Measurements from ENCODE around the gene FAM200C.

FAM200C gene

DNA sequence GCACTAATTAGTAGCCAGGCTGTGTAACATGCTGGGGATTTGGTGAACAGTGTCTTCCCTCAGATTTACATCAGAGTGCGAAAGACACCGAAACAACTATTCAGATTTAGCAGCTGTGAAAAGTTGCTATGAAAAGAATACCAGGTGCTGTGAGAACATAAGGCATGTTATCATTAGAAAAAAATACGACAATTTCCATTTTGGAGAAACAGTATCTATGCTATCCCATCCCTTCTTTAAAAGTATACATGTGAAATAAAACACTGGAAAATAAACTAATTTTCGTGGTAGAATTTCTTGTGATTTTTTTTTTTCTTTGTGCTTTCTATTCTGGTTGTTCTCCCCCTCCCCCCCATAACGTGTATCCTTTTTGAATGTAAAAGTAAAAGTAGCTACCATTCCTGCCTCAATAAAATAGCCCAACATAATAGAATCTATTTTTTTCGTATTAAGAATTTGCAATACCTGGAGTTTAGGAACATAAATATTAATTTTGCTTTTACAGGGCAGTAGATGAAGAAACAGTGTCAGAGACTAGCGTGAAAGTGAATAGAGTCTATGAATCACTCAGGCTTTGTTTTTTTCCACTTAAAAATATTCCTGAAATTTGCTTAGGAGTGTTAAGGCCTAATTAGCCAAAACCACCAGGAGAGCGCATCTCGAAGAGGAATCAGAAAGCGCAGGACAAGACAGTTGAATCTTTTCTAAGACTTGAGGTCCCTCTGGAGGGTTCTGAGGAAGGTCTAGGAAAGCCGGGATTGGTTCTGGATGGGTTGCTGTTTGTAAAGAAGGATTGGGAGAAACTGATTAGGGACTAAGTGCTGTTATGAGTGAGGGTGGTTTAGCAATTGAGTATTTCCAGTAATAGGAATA is 19.8 kb upstream of the FAM200C start:
- no peak for DNase-seq (ENCODE audit: low read depth, low spot score)

DNA sequence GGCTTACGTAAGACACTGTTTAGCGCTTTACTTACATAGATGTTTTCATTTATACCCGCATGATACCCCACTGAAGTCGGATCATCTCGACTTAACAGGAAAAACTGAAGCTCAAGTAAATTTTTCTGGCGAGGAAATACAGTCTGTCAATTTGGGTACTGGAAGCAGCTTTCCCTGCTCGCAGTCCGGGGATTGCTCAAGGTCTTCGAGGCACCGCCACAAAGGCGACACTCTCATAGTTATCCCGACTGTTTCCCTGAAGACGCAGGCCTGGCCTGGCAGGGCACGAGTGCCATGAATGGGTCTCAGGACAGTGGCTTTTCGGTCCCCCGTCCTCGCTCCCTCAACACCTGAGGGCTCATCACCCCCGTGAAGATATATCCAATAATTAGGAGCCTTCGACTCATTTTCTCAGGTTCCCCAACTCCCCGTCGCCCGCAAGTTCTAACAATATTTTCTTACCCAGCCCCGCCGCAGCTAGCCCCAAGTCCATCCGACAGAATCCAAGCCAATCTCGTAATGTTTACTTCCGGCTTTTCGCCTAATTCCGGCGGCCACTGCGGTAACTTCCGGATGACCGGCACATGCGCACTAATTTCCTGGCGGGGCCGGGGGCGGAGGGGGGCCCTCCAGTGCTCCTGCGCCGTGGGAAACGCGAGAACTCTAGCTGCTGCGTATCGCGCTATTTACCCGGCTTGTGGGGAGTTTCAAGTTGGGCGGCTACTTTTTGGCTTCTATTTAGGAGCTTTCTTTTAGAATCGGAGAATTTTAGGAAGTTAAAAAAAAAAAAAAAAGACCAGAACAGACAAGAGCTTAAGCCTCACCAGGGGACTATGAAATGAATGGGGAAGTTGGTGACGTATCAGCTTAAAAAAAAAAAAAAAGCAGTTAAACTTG is 19.0 kb upstream of the FAM200C start, which contains the start of gene SLU7:
TSS of gene SLU7 (minus strand) at position 521 of the 897 bp plus-strand sequence. CDS start 3,787 bp downstream, outside the sequence.
- DNase-seq (ENCODE audit: low read depth, low spot score) = peak; percentile 97

DNA sequence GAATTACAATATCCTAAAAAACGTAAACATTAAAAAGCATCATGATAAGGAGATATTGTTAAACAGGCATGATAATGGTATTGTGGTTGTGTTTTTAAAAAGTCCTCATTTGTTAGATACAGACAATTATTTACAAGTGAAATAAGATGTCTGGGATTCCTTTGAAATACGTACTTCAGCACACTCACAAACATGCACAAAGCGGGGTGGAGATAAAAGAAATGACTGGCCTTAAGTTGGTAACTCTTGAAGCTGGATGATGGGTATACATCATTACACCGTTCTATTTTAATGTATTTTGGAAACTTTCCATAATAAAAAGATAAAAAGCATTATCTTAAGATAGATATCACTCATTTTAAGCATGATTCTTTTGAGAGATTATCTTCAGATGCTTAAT is 1.0 kb downstream of the FAM200C start:
- no peak for DNase-seq (ENCODE audit: low read depth, low spot score)

DNA sequence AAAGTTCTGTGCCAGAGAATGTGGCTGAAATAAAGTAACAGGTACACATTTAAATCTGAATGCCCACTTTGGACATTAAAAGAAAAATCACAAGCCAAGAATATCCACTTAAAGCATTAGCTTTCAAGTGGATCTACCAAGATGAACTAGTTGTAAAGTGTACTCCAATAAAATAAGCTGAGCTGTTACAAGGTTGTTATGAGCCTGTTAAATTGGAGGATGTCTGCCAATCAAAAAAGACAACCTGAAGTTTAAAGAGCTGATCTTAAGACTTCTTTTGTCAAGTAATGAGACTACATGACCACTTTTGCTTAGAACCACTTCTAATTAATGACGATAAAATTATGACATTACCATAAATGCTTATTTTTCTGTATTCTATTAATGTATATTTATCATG is 2.4 kb downstream of the FAM200C start:
- DNase-seq (ENCODE audit: low read depth, low spot score) = no peak

DNA sequence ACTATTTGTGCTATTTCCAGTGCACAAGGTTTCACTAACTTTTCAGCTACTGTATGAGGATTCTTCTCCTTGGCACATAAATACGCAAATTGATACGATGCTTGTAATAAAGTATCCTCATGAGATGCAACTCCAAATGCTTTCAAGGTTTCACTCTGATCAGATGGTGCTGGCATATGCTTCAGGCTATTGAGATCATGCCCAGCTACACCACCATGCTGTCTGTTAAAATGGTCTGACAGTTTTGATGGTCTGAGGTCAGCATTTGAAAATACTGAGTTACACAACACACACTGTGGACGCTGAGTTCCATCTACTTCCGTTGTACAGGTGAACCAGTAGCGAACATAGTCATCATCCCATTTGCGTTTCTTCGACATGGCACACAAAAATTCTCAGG is 4.7 kb downstream of the FAM200C start:
- no peak for DNase-seq (ENCODE audit: low read depth, low spot score)

DNA sequence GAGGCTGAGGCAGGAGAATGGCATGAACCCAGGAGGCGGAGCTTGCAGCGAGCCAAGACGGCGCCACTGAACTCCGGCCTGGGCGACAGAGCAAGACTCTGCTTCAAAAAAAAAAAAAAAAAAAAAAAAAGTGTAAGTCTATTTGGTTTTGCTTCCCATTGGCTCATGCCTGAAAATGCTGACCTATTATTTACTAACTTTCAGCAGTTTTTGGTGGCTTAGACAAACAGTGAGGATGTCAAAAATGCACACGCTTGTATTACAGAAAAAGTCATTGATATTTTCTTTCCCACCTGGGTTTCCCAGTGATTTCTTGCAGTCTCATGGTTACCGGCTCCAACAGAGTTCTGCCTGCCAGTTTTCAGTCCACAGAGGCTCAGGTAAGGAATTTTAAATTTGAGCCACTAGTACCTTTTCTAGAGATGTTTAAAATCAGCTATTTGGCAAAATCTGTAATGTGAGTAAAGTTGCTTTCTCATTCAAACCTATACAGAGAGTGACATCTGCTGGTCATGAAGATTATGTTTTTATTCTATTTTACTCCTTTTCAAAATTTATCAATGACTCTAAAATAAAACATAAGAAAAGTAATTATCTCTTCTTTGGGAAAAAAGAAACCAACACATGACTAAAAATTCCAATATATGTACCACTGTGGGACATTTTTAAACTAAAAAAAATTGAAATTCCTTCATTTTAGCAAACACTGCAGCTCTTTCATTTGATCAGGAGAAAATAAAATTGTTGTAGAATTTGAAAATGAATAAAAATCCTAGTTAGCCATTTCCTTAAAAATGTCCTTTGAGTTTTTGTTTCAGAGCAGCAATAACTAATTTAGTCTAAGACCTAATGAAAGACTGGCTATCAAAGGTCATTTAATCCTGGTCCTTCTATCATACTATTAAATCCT is 8.8 kb downstream of the FAM200C start:
- no peak for DNase-seq (ENCODE audit: low read depth, low spot score)

DNA sequence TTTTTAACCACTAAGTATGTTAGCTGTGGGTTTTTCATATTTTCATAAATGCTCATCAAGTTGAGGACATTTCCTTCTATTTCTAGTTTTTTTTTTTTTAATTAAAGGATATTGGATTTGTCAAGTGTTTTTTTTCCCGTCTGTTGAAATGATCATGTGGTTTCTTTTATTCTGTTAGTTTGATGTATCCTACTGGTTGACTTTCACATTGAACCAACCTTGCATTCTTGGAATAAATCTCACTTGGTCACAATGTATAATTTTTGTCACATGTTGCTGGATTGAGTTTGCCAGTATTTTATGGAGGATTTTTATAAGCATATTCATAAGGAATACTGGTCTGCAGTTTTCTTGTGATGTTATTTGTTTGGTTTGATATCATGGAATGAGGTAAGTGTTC is 12.4 kb downstream of the FAM200C start:
- DNase-seq (ENCODE audit: low read depth, low spot score) = no peak

DNA sequence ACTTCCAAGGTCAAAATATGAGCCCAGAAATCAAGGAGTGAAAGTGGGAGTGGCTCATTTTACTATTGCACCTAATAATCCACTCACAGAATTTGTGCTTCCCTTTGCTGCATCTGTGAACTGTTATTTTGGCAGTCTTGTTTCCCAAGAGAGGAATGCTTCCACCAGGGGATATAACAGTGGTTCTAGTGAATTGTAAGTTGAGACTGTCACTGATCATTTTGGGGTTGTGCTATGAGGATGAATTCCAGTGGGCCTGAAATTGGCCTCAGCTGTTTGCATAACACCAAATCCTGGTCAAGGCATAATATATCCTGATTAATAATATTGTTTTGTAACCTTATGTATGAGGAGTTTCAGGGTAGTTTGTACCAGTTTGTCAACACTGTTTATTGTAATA is 14.4 kb downstream of the FAM200C start:
- DNase-seq (ENCODE audit: low read depth, low spot score) = no peak

DNA sequence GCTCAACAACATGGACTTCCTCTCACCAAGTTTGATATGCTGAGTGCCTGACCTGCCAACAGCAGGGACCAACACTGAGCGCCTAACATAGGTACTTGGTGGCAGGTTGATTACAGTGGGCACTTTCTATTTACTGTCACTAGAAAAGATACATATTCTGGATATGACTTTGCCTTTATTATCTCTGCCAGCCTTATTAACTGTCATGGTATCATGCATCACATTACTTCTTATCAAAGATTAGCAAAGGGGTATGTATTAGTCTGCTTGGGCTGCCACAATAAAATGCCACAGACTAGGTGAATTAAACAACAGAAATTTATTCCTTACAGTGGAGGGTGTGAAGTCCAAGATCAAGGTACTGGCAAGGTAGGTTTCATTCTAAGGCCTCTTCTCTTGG is 15.2 kb downstream of the FAM200C start:
- no peak for DNase-seq (ENCODE audit: low read depth, low spot score)

DNA sequence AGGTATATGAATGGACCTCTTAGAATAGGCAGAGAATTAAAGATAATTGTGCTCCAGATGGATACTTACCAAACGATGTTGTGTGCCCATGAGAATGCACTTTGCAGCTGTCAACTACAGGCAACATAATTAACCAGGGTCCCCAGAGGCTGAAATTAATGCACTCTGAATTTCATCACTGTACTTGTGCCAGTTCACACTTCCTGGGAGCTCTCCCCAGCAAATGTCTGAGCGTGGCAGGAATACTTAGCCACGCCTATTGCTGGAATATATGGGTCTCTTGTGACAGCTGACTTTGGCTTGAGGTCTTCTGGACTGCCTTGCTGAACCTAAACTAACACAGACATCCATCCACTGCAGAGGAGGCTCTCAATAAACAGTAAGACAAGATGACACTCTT is 17.5 kb downstream of the FAM200C start:
- DNase-seq (ENCODE audit: low read depth, low spot score) = no peak

DNA sequence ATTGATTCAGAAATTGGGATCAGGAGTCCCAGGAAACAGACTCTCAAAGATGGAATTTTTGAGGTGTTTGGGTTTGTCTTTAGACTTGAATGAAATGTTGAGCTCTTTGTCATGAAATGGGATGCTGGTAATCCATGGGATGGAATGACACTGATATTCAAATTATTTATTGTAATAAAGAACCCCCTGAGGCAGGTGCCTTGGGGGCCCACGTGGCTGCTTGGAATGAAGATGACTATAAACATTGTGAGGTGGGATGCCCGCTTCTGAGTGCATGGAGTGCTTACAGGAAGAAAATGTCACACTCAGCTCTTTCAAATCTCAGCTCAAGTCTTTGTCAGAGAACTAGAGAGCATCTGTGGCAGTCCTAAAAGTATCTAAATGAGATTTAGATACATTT is 19.8 kb downstream of the FAM200C start:
- DNase-seq (ENCODE audit: low read depth, low spot score) = no peak

DNA sequence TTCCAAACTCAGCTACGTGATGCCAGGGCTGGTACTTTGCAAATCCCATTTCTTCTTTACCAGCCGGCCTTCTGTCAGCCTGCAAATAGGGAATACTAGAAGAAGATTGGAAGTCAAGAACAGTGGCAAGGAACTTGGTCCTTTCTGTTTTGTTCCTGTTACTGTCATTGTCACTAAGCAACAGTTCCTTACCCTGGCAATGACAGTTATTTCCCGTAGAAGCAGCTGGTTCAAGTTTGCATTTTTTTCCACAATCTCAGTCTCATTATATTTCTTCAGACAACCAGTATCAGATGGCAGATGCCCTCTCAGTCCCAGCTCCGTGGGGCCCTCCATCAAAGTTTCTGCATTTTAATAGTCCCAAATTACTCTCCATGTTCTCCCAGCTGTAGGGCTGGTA is 20.3 kb downstream of the FAM200C start:
- no peak for DNase-seq (ENCODE audit: low read depth, low spot score)

DNA sequence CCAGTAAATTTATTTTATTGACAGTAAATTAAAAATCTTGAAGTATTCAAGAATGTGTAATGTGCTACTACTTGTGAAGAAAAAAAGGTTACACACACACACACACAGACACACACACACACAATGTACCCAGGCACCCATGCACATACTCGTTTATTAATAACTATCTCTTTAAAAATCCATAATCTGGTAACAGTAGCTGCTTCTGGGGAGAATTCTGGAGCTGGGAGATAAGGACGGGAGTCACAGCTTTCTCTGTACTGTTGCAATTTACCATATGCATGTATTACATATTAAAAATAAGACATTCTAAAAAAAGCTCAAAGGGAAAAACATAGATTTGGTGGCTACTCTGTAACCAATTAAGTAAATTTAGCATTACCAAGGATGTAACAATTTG is 21.5 kb downstream of the FAM200C start:
- no peak for DNase-seq (ENCODE audit: low read depth, low spot score)

DNA sequence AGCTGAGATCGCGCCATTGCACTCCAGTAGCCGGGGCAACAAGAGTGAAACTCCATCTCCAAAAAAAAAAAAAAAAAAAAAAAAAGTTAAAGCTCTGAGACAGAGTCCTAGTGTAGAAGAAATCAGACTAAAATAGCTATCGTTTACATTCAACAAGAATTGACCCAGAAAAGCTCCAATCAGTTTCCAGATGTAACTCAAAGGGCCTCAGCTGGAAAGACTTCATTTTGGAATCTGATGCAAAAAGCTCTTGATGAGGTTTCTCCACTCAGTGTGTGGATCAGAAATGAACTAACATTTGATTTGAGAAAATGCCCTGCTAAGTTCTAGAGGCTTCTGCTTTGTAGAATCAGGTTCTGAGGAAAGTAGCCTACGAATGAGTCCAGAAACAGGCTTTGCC is 22.2 kb downstream of the FAM200C start:
- DNase-seq (ENCODE audit: low read depth, low spot score) = no peak

DNA sequence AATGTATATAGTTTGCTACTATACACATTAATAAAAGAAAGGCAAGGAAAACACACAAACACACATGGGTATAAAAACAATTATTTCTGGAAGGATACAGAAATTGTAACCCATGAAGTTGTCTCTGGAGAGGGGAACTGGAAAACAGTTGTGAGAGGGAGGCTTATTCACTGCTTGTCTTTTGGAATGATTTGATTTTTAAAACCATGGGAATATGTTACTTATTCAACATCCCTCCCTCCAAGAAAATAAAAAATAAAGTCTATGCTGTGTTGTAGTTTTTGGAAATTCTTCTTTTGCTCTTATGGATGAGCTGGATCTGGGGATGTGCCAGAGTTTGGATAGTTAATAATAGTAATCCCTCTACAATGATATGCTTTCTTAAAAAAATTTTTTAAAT is 23.4 kb downstream of the FAM200C start:
- no peak for DNase-seq (ENCODE audit: low read depth, low spot score)

DNA sequence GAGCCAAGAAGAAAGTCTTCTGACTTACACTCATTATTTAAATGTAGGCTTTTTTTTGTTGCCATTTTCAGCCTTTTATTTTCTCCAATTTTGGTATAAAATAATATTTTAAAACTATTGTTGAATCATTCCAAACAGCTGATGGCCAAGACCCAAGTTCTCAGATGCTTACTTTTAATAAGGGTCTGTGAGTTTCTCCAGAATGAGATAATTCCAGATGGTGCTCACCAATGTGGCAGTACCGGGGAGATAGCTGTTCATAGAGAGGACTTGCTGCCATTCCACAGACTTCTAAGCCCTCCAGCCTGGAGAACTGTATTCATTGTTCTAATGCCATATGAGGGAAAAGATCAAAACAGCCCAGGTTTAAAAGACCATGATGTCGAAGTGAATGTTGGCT is 24.2 kb downstream of the FAM200C start:
- DNase-seq (ENCODE audit: low read depth, low spot score) = no peak

DNA sequence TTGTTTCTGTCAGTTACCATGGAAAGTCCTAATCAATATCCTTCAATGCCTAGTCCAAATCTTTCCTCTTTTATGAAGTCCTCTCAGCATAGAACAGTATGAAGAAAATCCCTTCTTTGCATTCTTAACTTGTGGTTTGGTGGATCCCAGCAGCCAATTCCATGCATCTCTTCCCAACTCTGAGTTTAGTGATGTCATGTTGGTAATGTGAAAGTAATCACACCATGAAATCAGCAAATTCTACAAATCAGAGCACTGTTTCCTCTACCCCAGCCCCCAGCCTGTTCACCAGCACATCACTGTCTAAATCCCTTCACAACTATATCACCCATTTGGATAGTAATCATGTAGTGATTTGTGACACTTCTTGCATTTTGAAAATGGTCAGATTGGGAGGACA is 24.7 kb downstream of the FAM200C start:
- DNase-seq (ENCODE audit: low read depth, low spot score) = no peak

DNA sequence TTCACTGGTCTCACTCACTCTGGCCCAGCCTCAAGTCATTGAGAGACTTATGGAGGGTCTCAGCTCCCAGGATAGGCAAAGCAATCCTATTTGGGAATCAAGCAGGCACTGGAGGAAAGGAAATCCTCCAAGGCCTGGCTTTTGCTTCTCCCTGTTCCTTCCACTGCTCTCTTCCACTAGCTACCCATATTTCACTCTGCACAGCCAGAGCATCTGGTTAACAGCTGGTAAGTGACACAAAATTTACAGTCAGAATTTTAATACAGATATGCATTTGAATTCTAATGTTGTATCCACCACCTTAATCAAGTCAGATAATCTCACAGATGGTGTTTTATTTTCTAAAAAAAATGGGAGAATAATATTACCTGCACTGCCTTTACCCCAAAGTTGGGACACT is 28.6 kb downstream of the FAM200C start:
- DNase-seq (ENCODE audit: low read depth, low spot score) = no peak

DNA sequence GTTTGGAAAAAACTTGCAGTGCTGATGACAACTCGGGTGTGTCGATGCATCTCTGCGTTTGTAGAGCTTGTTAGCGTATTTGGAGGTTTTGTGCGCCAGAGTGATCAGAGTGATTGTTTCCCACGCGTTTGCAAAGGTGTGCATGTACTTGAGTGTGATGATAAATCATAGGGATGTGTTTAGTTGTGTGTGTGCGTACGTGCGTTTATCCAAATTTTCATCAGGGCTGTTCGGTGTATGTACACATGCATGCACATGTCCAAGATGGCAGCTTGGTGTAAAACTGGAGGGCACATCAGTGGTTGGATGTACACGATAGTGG is 29.2 kb downstream of the FAM200C start:
- DNase-seq (ENCODE audit: low read depth, low spot score) = no peak

DNA sequence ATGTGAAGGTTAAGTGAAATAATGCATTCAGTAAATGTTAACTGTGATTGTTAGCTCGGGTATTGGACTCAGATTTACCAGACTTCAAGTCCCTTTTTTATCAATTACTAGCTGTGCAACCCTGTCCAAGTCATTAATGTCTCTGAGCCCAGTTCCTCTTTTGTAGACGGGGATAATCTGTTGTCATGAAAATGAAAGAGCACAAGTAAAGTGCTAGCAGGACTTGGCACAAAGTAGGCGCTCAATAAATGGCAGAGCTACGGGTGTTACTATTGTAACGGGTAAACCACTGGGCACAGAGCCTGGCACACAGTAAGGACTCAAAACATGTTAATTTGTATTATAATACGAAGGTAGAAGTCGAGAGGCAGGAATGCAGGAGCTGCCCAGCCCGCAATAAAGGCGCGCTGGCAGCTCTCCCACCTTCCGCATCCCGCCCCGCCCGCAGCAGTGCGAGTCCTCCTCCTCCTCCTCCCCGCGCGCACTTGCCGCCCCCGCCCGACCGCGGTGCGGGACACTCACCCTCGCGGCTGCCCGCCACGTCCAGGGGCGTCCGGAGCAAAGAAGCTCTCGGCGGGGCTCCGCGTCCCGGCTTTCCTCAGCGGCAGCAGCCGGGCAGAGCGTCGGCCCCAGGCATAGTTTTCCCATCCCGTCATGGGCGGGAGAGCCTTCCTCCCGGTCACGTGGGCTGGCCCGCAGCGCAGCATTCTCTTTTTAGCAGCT is 29.7 kb downstream of the FAM200C start, which contains the start of gene C1QTNF2:
TSS of gene C1QTNF2 (minus strand) at position 637 of the 723 bp plus-strand sequence. CDS start 15,615 bp downstream, outside the sequence.
- DNase-seq (ENCODE audit: low read depth, low spot score) = peak; percentile 71

DNA sequence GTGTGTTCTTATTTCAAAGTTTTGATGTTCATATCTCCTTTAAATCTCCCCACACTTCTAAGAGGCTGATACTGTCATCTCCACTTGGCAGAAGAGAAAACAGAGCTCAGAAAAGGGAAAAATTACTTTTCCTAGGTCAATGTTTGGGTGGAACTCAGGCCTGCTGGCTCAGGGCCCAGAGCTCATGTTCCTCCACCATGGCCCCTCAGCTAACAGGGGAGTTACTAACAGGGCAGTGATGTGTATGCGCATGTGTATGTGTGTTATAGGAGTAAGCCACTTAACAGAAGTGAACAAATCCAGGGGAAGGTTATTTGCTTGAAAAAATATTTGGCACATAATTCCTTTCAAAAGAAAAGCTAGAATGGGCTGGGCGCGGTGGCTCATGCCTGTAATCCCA is 32.0 kb downstream of the FAM200C start:
- DNase-seq (ENCODE audit: low read depth, low spot score) = no peak

Measured in ELF-1 (cell line).